Trophoblast cell (in vitro differentiated cells and primary cell): ENCODE measurements around the gene HMSD.
A peak's percentile ranks its signal among the peaks of the same experiment; 100 is the strongest.

Experiments used
- DNase-seq, 2 donors: peaks; one replicate each; pipeline ENCODE4 v3.0.0-alpha.2; 2016
- H2AFZ ChIP-seq: 2 replicates; pipeline ENCODE4 v1.6.1; 2013; ENCODE audit warnings: low read length, moderate library complexity, mild to moderate bottlenecking; ENCODE audit not compliant: insufficient read depth, poor library complexity
- H2AK5ac ChIP-seq: 2 replicates; pipeline ENCODE4 v1.6.1; 2013; ENCODE audit warnings: mild to moderate bottlenecking, low read length
- H2BK120ac ChIP-seq: 2 replicates; pipeline ENCODE4 v1.6.1; 2013; ENCODE audit warnings: low read length, mild to moderate bottlenecking, moderate library complexity; ENCODE audit not compliant: insufficient read depth, poor library complexity
- H2BK12ac ChIP-seq: 2 replicates; pipeline ENCODE4 v1.6.1; 2013; ENCODE audit warnings: mild to moderate bottlenecking, low read length, moderate library complexity
- H2BK5ac ChIP-seq: 2 replicates; pipeline ENCODE4 v1.6.1; 2013; ENCODE audit warnings: low read length, low read depth, moderate library complexity, mild to moderate bottlenecking; ENCODE audit not compliant: poor library complexity
- H3K14ac ChIP-seq: 2 replicates; pipeline ENCODE4 v1.6.1; 2013; ENCODE audit warnings: mild to moderate bottlenecking, low read length
- H3K18ac ChIP-seq: 2 replicates; pipeline ENCODE4 v1.6.1; 2013; ENCODE audit warnings: mild to moderate bottlenecking, low read length
- H3K23ac ChIP-seq: 2 replicates; pipeline ENCODE4 v1.6.1; 2013; ENCODE audit warnings: low read length
- H3K27ac ChIP-seq: 2 replicates; pipeline ENCODE4 v1.5.1; 2013; ENCODE audit warnings: low read depth, mild to moderate bottlenecking, inconsistent platforms, low read length, moderate library complexity
- H3K27me3 ChIP-seq: 2 replicates; pipeline ENCODE4 v1.6.1; 2013; ENCODE audit warnings: inconsistent platforms, mild to moderate bottlenecking, low read length, moderate library complexity; ENCODE audit not compliant: insufficient read depth
- H3K36me3 ChIP-seq, 2 experiments: 1 replicate in 1 of 2; 2 replicates in 1 of 2; pipeline ENCODE4 v1.6.1; 2013; ENCODE audit warnings: low read length in 2 of 2, mild to moderate bottlenecking in 2 of 2, moderate library complexity in 1 of 2; ENCODE audit not compliant: insufficient read depth in 2 of 2, control insufficient read depth in 1 of 2
- H3K4ac ChIP-seq: 2 replicates; pipeline ENCODE4 v1.6.1; 2013; ENCODE audit warnings: low read depth, mild to moderate bottlenecking, low read length, moderate library complexity
- H3K4me1 ChIP-seq, 2 experiments: 1 replicate in 1 of 2; 2 replicates in 1 of 2; pipeline ENCODE4 v1.6.1; 2013; ENCODE audit warnings: low read length in 2 of 2, mild to moderate bottlenecking in 2 of 2, moderate library complexity in 1 of 2; ENCODE audit not compliant: insufficient read depth in 2 of 2, control insufficient read depth in 1 of 2
- H3K4me2 ChIP-seq: 2 replicates; pipeline ENCODE4 v1.6.1; 2013; ENCODE audit warnings: inconsistent platforms, mild to moderate bottlenecking, low read length, moderate library complexity
- H3K4me3 ChIP-seq: 2 replicates; pipeline ENCODE4 v1.5.1; 2013; ENCODE audit warnings: mild to moderate bottlenecking, low read depth, low read length, inconsistent platforms
- H3K79me1 ChIP-seq: one replicate; pipeline ENCODE4 v1.6.1; 2013; ENCODE audit warnings: low read length
- H3K79me2 ChIP-seq: 2 replicates; pipeline ENCODE4 v1.6.1; 2013; ENCODE audit warnings: low read length, mild to moderate bottlenecking; ENCODE audit not compliant: control insufficient read depth, insufficient read depth, poor library complexity
- H3K9ac ChIP-seq: 2 replicates; pipeline ENCODE4 v1.6.1; 2013; ENCODE audit warnings: mild to moderate bottlenecking, low read length
- H3K9me3 ChIP-seq: 2 replicates; pipeline ENCODE4 v1.6.1; 2013; ENCODE audit warnings: low read depth, mild to moderate bottlenecking, control low read depth, inconsistent platforms, low read length; ENCODE audit not compliant: insufficient read depth
- H4K12ac ChIP-seq: 2 replicates; pipeline ENCODE4 v1.6.1; 2013; ENCODE audit warnings: low read depth, mild to moderate bottlenecking, low read length, moderate library complexity
- H4K8ac ChIP-seq: 2 replicates; pipeline ENCODE4 v1.6.1; 2013; ENCODE audit warnings: low read depth, mild to moderate bottlenecking, low read length, moderate library complexity
- H4K91ac ChIP-seq: one replicate; pipeline ENCODE4 v1.6.1; 2013; ENCODE audit warnings: low read depth, mild to moderate bottlenecking, low read length, moderate library complexity
- WGBS: extraction: QIAGEN DNeasy Blood & Tissue Kit; methylation state at CpG from one replicate; pipeline ENCODE4 v1.1.7; 2013; ENCODE audit warnings: missing lambda C conversion rate; ENCODE audit not compliant: insufficient read length, insufficient coverage; ENCODE audit errors: extremely low coverage; 5-methylcytosine and 5-hydroxymethylcytosine counted together

HMSD gene

DNA sequence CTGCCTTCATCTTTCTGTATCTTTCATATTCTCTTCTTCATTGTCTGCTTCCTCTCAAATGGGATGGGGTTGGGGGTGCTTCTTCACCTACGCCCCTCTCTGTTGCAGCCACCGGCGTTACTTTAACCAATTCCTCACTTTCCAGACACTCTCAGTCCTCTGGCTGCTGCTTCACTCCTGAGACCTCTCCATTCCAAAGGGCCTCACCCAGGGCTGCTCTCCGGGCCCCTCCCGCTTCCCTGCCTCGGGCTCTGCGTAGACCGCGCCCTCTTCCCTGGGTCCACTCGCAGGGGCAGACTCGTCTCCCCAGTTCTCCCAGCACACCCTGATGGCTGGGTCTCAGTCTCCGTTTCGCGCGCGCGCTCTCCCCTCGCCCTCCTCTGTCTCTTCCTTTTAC, 21.7 kb downstream of the HMSD start:
- peak overlapping the region; percentile 26 for H3K4ac ChIP-seq

DNA sequence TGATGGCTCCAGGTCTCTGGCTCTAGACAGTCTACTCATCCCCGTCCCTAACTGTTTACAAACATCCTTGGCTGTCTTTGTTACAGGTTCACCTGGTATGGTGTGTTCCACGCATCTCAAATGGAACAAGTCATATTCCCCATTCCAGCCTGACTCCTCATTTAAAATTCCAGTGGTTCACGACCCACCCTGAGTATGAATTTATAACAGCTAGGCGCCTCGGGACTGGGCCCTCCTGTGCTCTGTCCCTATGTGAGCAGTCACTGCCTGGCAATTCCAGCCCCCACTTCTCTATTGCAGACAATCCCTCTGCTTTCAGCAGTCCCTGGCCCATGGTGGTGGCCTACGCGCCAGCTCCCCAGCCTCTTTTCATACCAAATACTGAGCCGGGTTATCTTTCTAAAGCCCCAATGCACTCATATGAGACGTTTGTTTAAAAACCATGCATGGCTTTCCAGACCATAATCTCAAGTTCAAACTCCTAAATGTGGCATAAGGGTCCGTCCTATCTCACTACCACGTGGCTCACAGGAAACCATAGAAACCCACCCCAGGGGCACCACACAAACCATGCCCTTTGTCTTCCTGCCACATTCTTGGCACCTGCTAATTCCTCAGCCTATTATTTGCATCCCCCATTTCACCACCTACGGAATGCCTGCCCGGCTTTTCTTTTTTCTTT, 22.4 kb downstream of the HMSD start:
- H2BK5ac ChIP-seq = peak overlapping the region; percentile 91
- DNase-seq = peak; percentile 60 to 62
- peak overlapping the region; percentile 67 for H4K12ac ChIP-seq
- H3K9ac ChIP-seq = no peak overlapping the region
- peak overlapping the region; percentile 72 for H3K4me2 ChIP-seq
- H3K4me3 ChIP-seq = no peak overlapping the region
- peaks cover 0 to 3% of the 10 kb centered on the region in 2 experiments for H3K4me1 ChIP-seq
- peaks cover 12% of the 10 kb centered on the region for H3K79me1 ChIP-seq
- H3K36me3 ChIP-seq = no peaks in the 10 kb centered on the region
- no peaks in the 10 kb centered on the region for H3K9me3 ChIP-seq
- no peak overlapping the region for H3K18ac ChIP-seq
- peak overlapping the region; percentile 99 for H2AFZ ChIP-seq
- H2BK120ac ChIP-seq = no peak overlapping the region
- H3K14ac ChIP-seq = no peak overlapping the region
- peak overlapping the region; percentile 41 for H2BK12ac ChIP-seq
- no CpG with 5 or more reads among the region's 13 CpGs for WGBS
- peak overlapping the region; percentile 74 for H4K91ac ChIP-seq
- H4K8ac ChIP-seq = peak overlapping the region; percentile 83
- H2AK5ac ChIP-seq = no peak overlapping the region
- peak overlapping the region; percentile 93 for H3K27ac ChIP-seq
- no peak overlapping the region for H3K23ac ChIP-seq
- no peaks in the 10 kb centered on the region for H3K27me3 ChIP-seq
- peak overlapping the region; percentile 26 for H3K4ac ChIP-seq
- peaks cover 5% of the 10 kb centered on the region for H3K79me2 ChIP-seq

More for the DNA sequence above, 21.7 kb downstream of the HMSD start:
- Histone ChIP-seq H3K79me1 (peaks cover 12% of the 10 kb centered on the region), H3K4me3 (peak overlapping the region; percentile 72), H3K14ac (peak overlapping the region; percentile 87), H2BK5ac (peak overlapping the region; percentile 91), H2AK5ac (no peak overlapping the region), H4K8ac (peak overlapping the region; percentile 83), H3K79me2 (peaks cover 5% of the 10 kb centered on the region), H3K4me1 (peaks cover 0 to 3% of the 10 kb centered on the region in 2 experiments), H3K9me3 (no peaks in the 10 kb centered on the region), H3K23ac (no peak overlapping the region), H3K36me3 (no peaks in the 10 kb centered on the region), H3K18ac (peak overlapping the region; percentile 44), H2BK120ac (peak overlapping the region; percentile 92), H2AFZ (peak overlapping the region; percentile 99), H3K27ac (peak overlapping the region; percentile 93), H3K27me3 (no peaks in the 10 kb centered on the region), H4K91ac (peak overlapping the region; percentile 74), H3K9ac (no peak overlapping the region), H2BK12ac (peak overlapping the region; percentile 66), H4K12ac (peak overlapping the region; percentile 67), H3K4me2 (peak overlapping the region; percentile 72)
- DNase-seq = peak; percentile 47 to 62
- no CpG with 5 or more reads among the region's 18 CpGs for WGBS

- Histone ChIP-seq H3K4me2 (no peak overlapping the region), H3K9me3 (no peaks in the 10 kb centered on the region), H3K4me1 (peaks cover 0 to 3% of the 10 kb centered on the region in 2 experiments), H2BK5ac (no peak overlapping the region), H3K14ac (no peak overlapping the region), H3K79me2 (peaks cover 5% of the 10 kb centered on the region), H3K9ac (no peak overlapping the region), H3K23ac (no peak overlapping the region), H3K27ac (no peak overlapping the region), H4K91ac (no peak overlapping the region), H4K8ac (no peak overlapping the region), H2AFZ (no peak overlapping the region), H2BK120ac (no peak overlapping the region), H3K4me3 (no peak overlapping the region), H3K79me1 (peaks cover 12% of the 10 kb centered on the region), H4K12ac (no peak overlapping the region), H3K36me3 (no peaks in the 10 kb centered on the region), H2AK5ac (no peak overlapping the region), H3K27me3 (no peaks in the 10 kb centered on the region), H3K18ac (no peak overlapping the region), H2BK12ac (no peak overlapping the region), H3K4ac (no peak overlapping the region)
- DNase-seq = no peak
- no CpG with 5 or more reads among the region's 5 CpGs for WGBS
These were observed 22.9 kb downstream of the HMSD start for GRCh38 chr18:63972002-63972376.

DNA sequence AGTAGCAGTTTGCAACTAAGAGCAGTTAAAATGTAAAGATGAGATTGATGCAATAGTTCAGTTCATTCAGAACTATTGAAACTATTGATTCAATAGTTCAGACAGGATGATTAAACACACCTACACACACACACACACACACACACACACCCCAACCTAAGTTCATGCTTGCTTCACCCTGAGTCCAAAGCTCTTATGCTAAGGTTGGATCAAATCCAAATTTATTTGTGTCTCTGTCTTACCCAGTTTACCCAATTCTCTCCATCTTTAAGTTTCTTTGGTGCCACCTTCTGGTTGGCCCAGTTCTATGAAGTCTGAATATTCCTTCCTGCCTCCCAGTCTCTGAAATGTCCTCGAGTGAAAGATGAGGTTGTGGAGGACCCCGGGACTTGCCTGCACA, 25.9 kb downstream of the HMSD start:
- Histone ChIP-seq H2AK5ac (no peak overlapping the region), H3K36me3 (no peaks in the 10 kb centered on the region), H4K8ac (no peak overlapping the region), H3K4me3 (no peak overlapping the region), H3K4me1 (peaks cover 0 to 3% of the 10 kb centered on the region in 2 experiments), H3K27ac (no peak overlapping the region), H3K23ac (no peak overlapping the region), H2BK120ac (no peak overlapping the region), H3K4me2 (no peak overlapping the region), H3K79me2 (peaks cover 5% of the 10 kb centered on the region), H2AFZ (no peak overlapping the region), H3K14ac (no peak overlapping the region), H3K9ac (no peak overlapping the region), H3K27me3 (no peaks in the 10 kb centered on the region), H3K18ac (no peak overlapping the region), H2BK5ac (no peak overlapping the region), H3K4ac (no peak overlapping the region), H2BK12ac (no peak overlapping the region), H4K12ac (no peak overlapping the region), H3K79me1 (peaks cover 10% of the 10 kb centered on the region), H3K9me3 (no peaks in the 10 kb centered on the region), H4K91ac (no peak overlapping the region)
- no CpG with 5 or more reads among the region's 2 CpGs for WGBS
- DNase-seq = peak in 1 of 2 donors; percentile 24
